NT2/D1 (cell line): ENCODE measurements around the gene RARG.

ENCODE experiments used
- YY1 ChIP-seq: IDR thresholded peaks from 2 replicates; pipeline ENCODE4 v1.6.1; 2011; ENCODE audit not compliant: insufficient read length, insufficient read depth
- ZNF274 ChIP-seq: IDR thresholded peaks from 2 replicates; pipeline ENCODE4 v1.6.1; 2011; ENCODE audit warnings: mild to moderate bottlenecking, low read depth, low read length

DNA sequence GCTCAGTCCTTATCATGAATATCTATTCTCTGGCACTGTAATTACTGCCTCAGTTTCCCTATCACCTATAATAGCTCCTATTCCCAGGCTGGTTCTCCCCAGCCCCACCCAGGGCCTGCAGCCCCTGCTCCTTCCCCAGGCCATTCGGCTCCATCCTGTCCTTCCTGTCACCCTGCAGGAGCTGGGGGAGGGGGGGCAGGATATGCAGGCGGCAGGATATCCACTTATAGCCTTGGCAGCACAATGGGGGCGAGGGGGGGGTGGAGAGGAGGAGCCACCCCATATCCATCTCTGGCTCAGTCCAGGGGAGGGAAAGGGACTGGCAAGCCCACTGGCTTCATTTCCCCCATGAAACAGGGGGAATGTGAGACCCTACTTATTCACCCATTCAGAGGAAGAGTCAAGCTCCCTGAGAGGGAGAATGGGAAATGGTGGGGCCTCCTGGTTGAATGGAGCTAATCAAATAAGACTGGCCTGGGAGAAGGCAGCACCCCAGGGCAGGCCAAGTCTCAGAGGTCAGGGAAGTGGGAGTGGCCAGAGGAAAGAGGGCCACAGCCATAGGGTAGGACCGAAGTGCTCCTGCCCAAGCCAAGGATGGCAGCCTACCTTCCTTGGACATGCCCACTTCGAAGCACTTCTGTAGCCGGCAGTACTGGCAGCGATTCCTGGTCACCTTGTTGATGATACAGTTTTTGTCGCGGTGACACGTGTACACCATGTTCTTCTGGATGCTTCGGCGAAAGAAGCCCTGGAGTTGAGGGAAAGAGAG lies 17.1 kb downstream of the RARG start:
- TF ChIP-seq ZNF274 (no peak), YY1 (no peak)
